Endothelial cell of umbilical vein (primary cell): Measurements from ENCODE around the gene MIPEP. TPM values are rescaled to one million over a fixed set of nuclear protein-coding genes. Genes with fewer than 3 reads are reported as not detected.

Experiments used
- BruUV-seq: library from RNA; stranded (reverse); fragments of 400-500 nt; replicated peaks from 2 replicates; lab custom pipeline; 2021; lab: Mats Ljungman, UMichigan
- CTCF ChIA-PET: fragments of 300-600, 350-600 bp; sonication (Branson Sonifier 250); formaldehyde crosslinking; loops from one replicate; lab custom pipeline; 2021; ENCODE audit warnings: antibody characterized with exemption, inconsistent platforms; lab: Charles Lee
- POLR2A ChIA-PET: fragments of 300-600, 350-600 bp; sonication (Branson Sonifier 250); formaldehyde crosslinking; loops from one replicate; lab custom pipeline; 2021; ENCODE audit warnings: antibody characterized with exemption, inconsistent platforms; lab: Charles Lee
- DNase-seq: peaks from one replicate; pipeline ENCODE4 v3.0.0-alpha.2; 2011; ENCODE audit warnings: low read depth, low spot score
- FAIRE-seq: peaks from 2 replicates; lab custom pipeline; 2011; peaks lifted over from hg19 to GRCh38; lab: Jason Lieb, UNC
- H2AFZ ChIP-seq: 2 replicates; pipeline ENCODE4 v1.6.0; 2012; ENCODE audit warnings: low read depth, low read length, control low read depth, inconsistent platforms
- H3K27ac ChIP-seq: 2 replicates; pipeline ENCODE4 v1.5.1; 2011; ENCODE audit warnings: low read depth, mild to moderate bottlenecking, control low read depth, low read length, moderate library complexity; ENCODE audit not compliant: insufficient read depth
- H3K27me3 ChIP-seq, 2 experiments: 2 replicates each; pipeline versions ENCODE4 v1.6.0 to v1.6.1; 2011; ENCODE audit warnings: low read length in 2 of 2, mixed read lengths in 1 of 2; ENCODE audit not compliant: control insufficient read depth in 2 of 2, insufficient read depth in 2 of 2
- H3K36me3 ChIP-seq, 2 experiments: 2 replicates in 1 of 2; 3 replicates in 1 of 2; pipeline ENCODE4 v1.5.1; 2011; ENCODE audit warnings: low read length in 2 of 2, mild to moderate bottlenecking in 1 of 2, moderate library complexity in 1 of 2; ENCODE audit not compliant: control insufficient read depth in 2 of 2, insufficient read depth in 2 of 2; ENCODE audit errors: extremely low read depth in 1 of 2
- H3K4me1 ChIP-seq: 3 replicates; pipeline ENCODE4 v1.5.1; 2011; ENCODE audit warnings: mild to moderate bottlenecking, low read length; ENCODE audit not compliant: control insufficient read depth, insufficient read depth; ENCODE audit errors: extremely low read depth
- H3K4me2 ChIP-seq: 2 replicates; pipeline ENCODE4 v1.6.1; 2011; ENCODE audit warnings: low read length, control low read depth, mixed read lengths; ENCODE audit not compliant: insufficient read depth
- H3K4me3 ChIP-seq, 3 experiments: fragments of 200-600 bp in 1 of 3; sonication (generic), shearing (Covaris generic) in 1 of 3; replicated peaks in 1 of 3; 2 replicates each; pipeline ENCODE4 v1.5.1; 2011 to 2016; ENCODE audit warnings: control low read depth in 3 of 3, low read length in 3 of 3, mild to moderate bottlenecking in 2 of 3, inconsistent platforms in 1 of 3, low read depth in 1 of 3, moderate library complexity in 1 of 3; ENCODE audit not compliant: insufficient read depth in 1 of 3
- H3K79me2 ChIP-seq: 2 replicates; pipeline ENCODE4 v1.6.0; 2012; ENCODE audit warnings: low read length, inconsistent platforms; ENCODE audit not compliant: control insufficient read depth, insufficient read depth
- H3K9ac ChIP-seq: replicated peaks from 2 replicates; pipeline ENCODE3; 2011; ENCODE audit warnings: low read length, control low read depth; ENCODE audit not compliant: insufficient read depth; ENCODE audit errors: extremely low read depth
- H3K9me1 ChIP-seq: replicated peaks from 3 replicates; pipeline ENCODE4 v1.6.0; 2011; ENCODE audit warnings: mild to moderate bottlenecking, low read length; ENCODE audit not compliant: control insufficient read depth, insufficient read depth; ENCODE audit errors: extremely low read depth
- H3K9me3 ChIP-seq: replicated peaks from 2 replicates; pipeline ENCODE4 v1.5.1; 2012; ENCODE audit warnings: low read length, inconsistent platforms; ENCODE audit not compliant: control insufficient read depth, insufficient read depth
- H4K20me1 ChIP-seq: replicated peaks from 2 replicates; pipeline ENCODE3; 2011; ENCODE audit warnings: mild to moderate bottlenecking, low read length; ENCODE audit not compliant: control insufficient read depth, insufficient read depth; ENCODE audit errors: extremely low read depth
- CTCF ChIP-seq, 2 donors: IDR thresholded peaks; 1 replicate in 1 of 2; 2 replicates in 1 of 2; pipeline ENCODE4 v1.5.1; 2011; ENCODE audit warnings: low read length in 2 of 2, mild to moderate bottlenecking in 2 of 2, moderate library complexity in 2 of 2, control low read depth in 1 of 2, inconsistent platforms in 1 of 2, low read depth in 1 of 2; ENCODE audit not compliant: insufficient read depth in 1 of 2; ENCODE audit errors: extremely low read depth in 1 of 2
- EZH2 ChIP-seq: IDR thresholded peaks from 2 replicates; pipeline ENCODE4 v1.6.1; 2012; ENCODE audit warnings: borderline replicate concordance, low read depth, mild to moderate bottlenecking, moderate library complexity, low read length, inconsistent platforms; ENCODE audit not compliant: severe bottlenecking
- FOS ChIP-seq: IDR thresholded peaks from 2 replicates; pipeline ENCODE4 v1.6.1; 2011; ENCODE audit warnings: mild to moderate bottlenecking, low read length, moderate library complexity, borderline replicate concordance; ENCODE audit not compliant: insufficient read depth
- GATA2 ChIP-seq: IDR thresholded peaks from 2 replicates; pipeline ENCODE4 v1.7.0; 2011; ENCODE audit warnings: low read depth, mild to moderate bottlenecking, moderate library complexity, mixed read lengths, low read length; ENCODE audit not compliant: insufficient read length, insufficient read depth
- JUN ChIP-seq: IDR thresholded peaks from 2 replicates; pipeline ENCODE4 v1.6.1; 2011; ENCODE audit warnings: borderline replicate concordance, low read depth; ENCODE audit not compliant: insufficient read length, insufficient read depth
- MAX ChIP-seq: IDR thresholded peaks from 2 replicates; pipeline ENCODE4 v1.6.1; 2011; ENCODE audit not compliant: insufficient read depth, insufficient read length
- MYC ChIP-seq: IDR thresholded peaks from one replicate; pipeline ENCODE4 v1.6.1; 2011; ENCODE audit warnings: mild to moderate bottlenecking, low read depth, low read length
- POLR2A ChIP-seq: IDR thresholded peaks from 2 replicates; pipeline ENCODE4 v1.6.1; 2012; ENCODE audit warnings: low read depth, mild to moderate bottlenecking, control low read depth, low read length
- POLR2AphosphoS5 ChIP-seq: IDR thresholded peaks from 2 replicates; pipeline ENCODE4 v1.6.1; 2012; ENCODE audit warnings: low read depth, mild to moderate bottlenecking, control low read depth, low read length, moderate library complexity; ENCODE audit not compliant: insufficient read depth
- dilution Hi-C: fragments of 300-500 bp; cut with MboI; formaldehyde crosslinking; loops from one replicate; pipeline ENCODE4 v1.15.0; 2019; ENCODE audit warnings: low sequenced_read_pairs; ENCODE audit not compliant: extremely low pct_ligation_motif_present
- intact Hi-C: fragments of 100-400 bp; cut with micrococcal nuclease; formaldehyde crosslinking; loops from one replicate; pipeline ENCODE4 v1.10.0; 2022
- polyA plus RNA-seq, 4 experiments: library from polyadenylated mRNA; depleted of rRNA in 3 of 4; stranded (reverse) in 3 of 4; unstranded in 1 of 4; fragments of >200 nt; gene quantifications; 2 replicates each; pipeline versions ENCODE4 v1.2.1 to v1.2.3, GENCODE V29; 2011 to 2012; ENCODE audit warnings: missing spikeins in 1 of 4
- total RNA-seq: library from RNA; stranded (reverse); gene quantifications from 2 replicates; pipeline ENCODE4 v1.2.3, GENCODE V29; 2021

The MIPEP gene
- total and polyA plus RNA-seq, 2 donors (not counting 3 experiments of a cell fraction or from before 2014, with no cell fraction given), result 12.4 to 19.2 TPM

GRCh38 chr13:23751195-23751594 is 138.0 kb downstream of the MIPEP start:
- TF ChIP-seq FOS (no peak), EZH2 (no peak), POLR2AphosphoS5 (no peak), MYC (no peak), POLR2A (no peak), GATA2 (no peak), CTCF (IDR thresholded peaks at IDR 0.05; ENCODE audit: extremely low read depth in 1 of 2, insufficient read depth in 1 of 2, low read depth in 1 of 2, low read length in 2 of 2) (no peak), JUN (no peak), MAX (no peak)
- BruUV-seq, result TSS peak; percentile 27
- H3K27me3 ChIP-seq, result no peaks in the 10 kb centered on the region
- DNase-seq, result no peak
- H3K9me3 ChIP-seq, result no peaks in the 10 kb centered on the region
- dilution Hi-C loops (no loop called here), intact Hi-C loops (no loop called here)
- POLR2A ChIA-PET, result no interaction called here
- peaks cover 13% of the 10 kb centered on the region for H3K4me1 ChIP-seq
- no peak for FAIRE-seq
- no peak overlapping the region for H3K9ac ChIP-seq
- H3K9me1 ChIP-seq, result no peaks in the 10 kb centered on the region
- no peaks in the 10 kb centered on the region for H3K36me3 ChIP-seq
- peak overlapping the region; percentile 40 for H3K27ac ChIP-seq
- H3K4me3 ChIP-seq, result no peak overlapping the region
- H4K20me1 ChIP-seq, result no peaks in the 10 kb centered on the region
- CTCF ChIA-PET, result interaction anchor here (0.9 to 2.0 kb wide), 3 partner anchors 9 to 240 kb away, joined by 3 to 19 read pairs (median 3); no protein-coding TSS in a partner anchor
- H3K4me2 ChIP-seq, result no peak overlapping the region
- H2AFZ ChIP-seq, result no peak overlapping the region
- H3K79me2 ChIP-seq, result no peaks in the 10 kb centered on the region
